HCT116 (cell line): ENCODE results near the gene METRN. TPM values are rescaled to one million over a fixed set of nuclear protein-coding genes. Genes with fewer than 3 reads are reported as not detected.

Experiments
- ATAC-seq: fragments of 200-7000 bp; cut with Tn5 transposase; 2 replicates; pipeline ENCODE4 v1.9.1; 2020; ENCODE audit warnings: mild to moderate bottlenecking, moderate library complexity
- BruUV-seq: library from RNA; stranded (reverse); fragments of 400-500 nt; replicated peaks from 2 replicates; lab custom pipeline; 2021; lab: Mats Ljungman, UMichigan
- CTCF ChIA-PET: fragments of 300-600 bp; sonication (Branson Sonifier 250); formaldehyde crosslinking; loops from one replicate; lab custom pipeline; 2021; ENCODE audit warnings: antibody characterized with exemption; lab: Charles Lee
- POLR2A ChIA-PET: fragments of 300-600, 350-600 bp; sonication (Branson Sonifier 250); formaldehyde crosslinking; loops from one replicate; lab custom pipeline; 2021; ENCODE audit warnings: antibody characterized with exemption; lab: Charles Lee
- RAD21 ChIA-PET, 2 experiments: fragments of 300-600 bp; sonication (Branson Sonifier 250); formaldehyde crosslinking; loops; one replicate each; lab custom pipeline; 2023; ENCODE audit warnings: low total read pairs in 2 of 2; ENCODE audit not compliant: uncharacterized antibody in 2 of 2, unreplicated experiment in 2 of 2, low non-redundant PET in 1 of 2; lab: Charles Lee
- DNase-seq: peaks from one replicate; pipeline ENCODE4 v3.0.0-alpha.2; 2010; ENCODE audit warnings: low read depth, low spot score
- H2AFZ ChIP-seq: fragments of 200-600 bp; shearing (Covaris generic), sonication (generic); 2 replicates; pipeline ENCODE4 v1.6.1; 2017; ENCODE audit warnings: low read depth, mixed run types, mixed read lengths, antibody characterized with exemption, low read length; ENCODE audit not compliant: poor library complexity, severe bottlenecking
- H3K27ac ChIP-seq: 2 replicates; pipeline ENCODE4 v1.5.1; 2012; ENCODE audit warnings: low read depth, low read length
- H3K27me3 ChIP-seq: fragments of 200-600 bp; sonication (generic); 2 replicates; pipeline ENCODE4 v1.6.1; 2016; ENCODE audit warnings: mixed run types, low read length, mixed read lengths; ENCODE audit not compliant: insufficient read depth
- H3K36me3 ChIP-seq, 2 experiments: fragments of 200-500 bp in 1 of 2; fragments of 200-600 bp in 1 of 2; sonication (Bioruptor generic) in 1 of 2; sonication (generic) in 1 of 2; 2 replicates each; pipeline versions ENCODE4 v1.5.1 to v1.6.1; 2014 to 2016; ENCODE audit warnings: low read length in 2 of 2, inconsistent platforms in 1 of 2, mixed read lengths in 1 of 2, mixed run types in 1 of 2; ENCODE audit not compliant: insufficient read depth in 2 of 2, control insufficient read depth in 1 of 2
- H3K4me1 ChIP-seq, 2 experiments: fragments of 200-600 bp in 1 of 2; sonication (generic) in 1 of 2; 2 replicates each; pipeline versions ENCODE4 v1.5.1 to v1.6.1; 2012 to 2017; ENCODE audit warnings: low read length in 2 of 2, inconsistent platforms in 1 of 2, mild to moderate bottlenecking in 1 of 2, mixed read lengths in 1 of 2, mixed run types in 1 of 2, moderate library complexity in 1 of 2; ENCODE audit not compliant: insufficient read depth in 2 of 2, control insufficient read depth in 1 of 2
- H3K4me2 ChIP-seq: fragments of 200-600 bp; sonication (generic); 2 replicates; pipeline ENCODE4 v1.6.1; 2017; ENCODE audit warnings: mixed run types, low read length, mixed read lengths
- H3K4me3 ChIP-seq, 2 experiments: fragments of 200-600 bp in 1 of 2; sonication (generic) in 1 of 2; replicated peaks in 1 of 2; 2 replicates each; pipeline ENCODE4 v1.5.1; 2011 to 2016; ENCODE audit warnings: low read length in 2 of 2, control low read depth in 1 of 2, low read depth in 1 of 2, mild to moderate bottlenecking in 1 of 2, mixed read lengths in 1 of 2, mixed run types in 1 of 2
- H3K79me2 ChIP-seq: fragments of 200-600 bp; sonication (generic); 2 replicates; pipeline ENCODE4 v1.6.1; 2017; ENCODE audit warnings: mild to moderate bottlenecking, mixed run types, low read length, moderate library complexity, mixed read lengths; ENCODE audit not compliant: insufficient read depth
- H3K9ac ChIP-seq: fragments of 200-600 bp; sonication (generic); 2 replicates; pipeline ENCODE4 v1.6.1; 2016; ENCODE audit warnings: low read length, mixed read lengths
- H3K9me2 ChIP-seq: fragments of 200-600 bp; sonication (generic), shearing (Covaris generic); 2 replicates; pipeline ENCODE4 v1.6.1; 2017; ENCODE audit warnings: mixed run types, mild to moderate bottlenecking, moderate library complexity; ENCODE audit not compliant: insufficient read depth
- H3K9me3 ChIP-seq, 2 experiments: fragments of 200-500 bp in 1 of 2; fragments of 200-600 bp in 1 of 2; sonication (Bioruptor generic) in 1 of 2; sonication (generic) in 1 of 2; 2 replicates each; pipeline ENCODE4 v1.6.1; 2014 to 2017; ENCODE audit warnings: low read length in 2 of 2, mixed read lengths in 2 of 2, inconsistent platforms in 1 of 2, low read depth in 1 of 2, mild to moderate bottlenecking in 1 of 2, mixed run types in 1 of 2, moderate library complexity in 1 of 2; ENCODE audit not compliant: control insufficient read depth in 1 of 2, insufficient read depth in 1 of 2
- H4K20me1 ChIP-seq: fragments of 200-600 bp; sonication (generic), shearing (Covaris generic); 2 replicates; pipeline ENCODE4 v1.6.1; 2017; ENCODE audit warnings: mixed run types, mild to moderate bottlenecking, moderate library complexity; ENCODE audit not compliant: insufficient read depth
- CBX3 ChIP-seq: IDR thresholded peaks from 2 replicates; pipeline ENCODE4 v1.6.1; 2012; ENCODE audit warnings: low read depth
- CEBPB ChIP-seq: IDR thresholded peaks from 2 replicates; pipeline ENCODE4 v1.6.1; 2012; ENCODE audit warnings: low read depth
- EGR1 ChIP-seq: IDR thresholded peaks from 2 replicates; pipeline ENCODE4 v1.6.1; 2012; ENCODE audit warnings: low read depth
- ELF1 ChIP-seq: IDR thresholded peaks from 2 replicates; pipeline ENCODE4 v1.6.1; 2012; ENCODE audit warnings: low read depth, borderline replicate concordance
- EZH2phosphoT487 ChIP-seq: fragments of 200-600 bp; IDR thresholded peaks from 2 replicates; pipeline ENCODE4 v1.6.1; 2018; ENCODE audit warnings: antibody characterized with exemption, borderline replicate concordance
- JUND ChIP-seq: IDR thresholded peaks from 2 replicates; pipeline ENCODE4 v1.6.1; 2012
- POLR2A ChIP-seq: IDR thresholded peaks from 2 replicates; pipeline ENCODE4 v1.7.0; 2011; ENCODE audit warnings: borderline replicate concordance; ENCODE audit not compliant: insufficient read depth, insufficient read length; ENCODE audit errors: extremely low read depth
- POLR2AphosphoS5 ChIP-seq: IDR thresholded peaks from 2 replicates; pipeline ENCODE4 v1.6.1; 2011; ENCODE audit warnings: mild to moderate bottlenecking, low read depth, low read length, moderate library complexity
- SIN3A ChIP-seq: IDR thresholded peaks from 2 replicates; pipeline ENCODE4 v1.6.1; 2012; ENCODE audit warnings: low read depth
- YY1 ChIP-seq: IDR thresholded peaks from 2 replicates; pipeline ENCODE4 v1.6.1; 2011; ENCODE audit warnings: low read length, low read depth, moderate library complexity, mild to moderate bottlenecking; ENCODE audit not compliant: insufficient replicate concordance; ENCODE audit errors: extremely low read depth
- ZFX ChIP-seq: fragments of 450-650 bp; IDR thresholded peaks from 2 replicates; pipeline ENCODE4 v1.6.1; 2017
- ZNF274 ChIP-seq: fragments of 200-500 bp; sonication (Bioruptor generic); IDR thresholded peaks from 2 replicates; pipeline ENCODE4 v1.6.1; 2014; ENCODE audit warnings: mild to moderate bottlenecking, low read depth, low read length, inconsistent platforms
- intact Hi-C: fragments of 100-400 bp; cut with micrococcal nuclease; formaldehyde crosslinking; loops from 2 replicates; pipeline ENCODE4 v1.10.0; 2022
- total RNA-seq: library from RNA; stranded (reverse); gene quantifications from one replicate; pipeline ENCODE4 v1.2.1, GENCODE V29; 2021; ENCODE audit not compliant: unreplicated experiment
- TF ChIP-seq, protein P1 (sequence below): IDR thresholded peaks from 2 replicates; pipeline ENCODE4 v1.6.1; 2011; ENCODE audit warnings: mild to moderate bottlenecking, low read length, moderate library complexity; ENCODE audit not compliant: insufficient replicate concordance; ENCODE audit errors: extremely low read depth
- TF ChIP-seq, protein P2 (sequence below): IDR thresholded peaks from 2 replicates; pipeline ENCODE4 v1.6.1; 2012; ENCODE audit warnings: low read depth

Gene METRN
- total RNA-seq, 1 experiment from 2014 or later = 193 TPM

DNA sequence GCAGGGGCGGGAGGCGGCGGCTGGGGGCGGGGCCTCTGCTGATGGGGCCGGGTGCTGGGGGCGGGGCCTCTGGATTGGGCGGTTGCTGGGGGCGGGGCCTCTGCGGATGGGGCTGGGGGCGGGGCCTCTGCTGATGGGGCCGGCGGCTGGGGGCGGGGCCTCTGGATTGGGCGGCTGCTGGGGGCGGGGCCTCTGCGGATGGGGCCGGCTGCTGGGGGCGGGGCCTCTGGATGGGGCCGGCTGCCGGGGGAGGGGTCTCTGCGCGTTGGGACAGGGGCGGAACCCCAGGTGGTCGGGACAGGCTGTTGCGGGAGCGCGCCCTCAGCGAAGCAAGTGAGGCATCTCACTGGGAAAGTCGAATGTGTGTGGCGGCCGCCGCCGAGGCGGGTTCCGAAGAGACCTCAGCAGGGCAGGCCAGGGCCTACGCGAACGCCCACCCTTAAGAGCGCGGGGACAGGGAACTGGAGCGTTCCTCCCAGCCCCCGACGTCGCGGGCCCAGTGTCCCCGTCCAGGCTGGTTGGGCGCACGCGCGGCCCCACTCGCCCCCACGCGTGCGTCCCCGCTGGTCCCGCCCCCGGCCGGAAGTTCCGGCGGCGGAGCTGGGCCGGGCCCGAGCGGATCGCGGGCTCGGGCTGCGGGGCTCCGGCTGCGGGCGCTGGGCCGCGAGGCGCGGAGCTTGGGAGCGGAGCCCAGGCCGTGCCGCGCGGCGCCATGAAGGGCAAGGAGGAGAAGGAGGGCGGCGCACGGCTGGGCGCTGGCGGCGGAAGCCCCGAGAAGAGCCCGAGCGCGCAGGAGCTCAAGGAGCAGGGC is 34.9 kb upstream of the METRN start, which contains the start of gene STUB1:
Gene STUB1 (plus strand): TSS at position 597 of the 811 bp plus-strand sequence. CDS start 116 bp downstream, at position 713.
- DNase-seq (peak; percentile 48), ATAC-seq (peak; percentile 30)
- Histone ChIP-seq H3K27me3 (no peaks in the 10 kb centered on the region), H2AFZ (no peak within 1 kb of the TSS), H3K9me3 (no peaks in the 10 kb centered on the region), H3K36me3 (peaks cover 0 to 26% of the 10 kb centered on the region in 2 experiments; a peak in 2 of 4 replicates), H3K4me2 (peak within 1 kb of the TSS; percentile 97), H3K79me2 (peaks cover 36% of the 10 kb centered on the region), H3K4me3 (peak within 1 kb of the TSS; percentile 66 to 90), H3K9me2 (no peaks in the 10 kb centered on the region), H3K4me1 (peaks cover 11 to 42% of the 10 kb centered on the region in 2 experiments), H3K9ac (peak within 1 kb of the TSS; percentile 92), H3K27ac (peak within 1 kb of the TSS; percentile 98), H4K20me1 (no peaks in the 10 kb centered on the region)
- ChIA-PET CTCF (interaction anchor here (1.1 kb wide), 1 partner anchor 10 kb away, joined by 3 read pairs; the partner anchor contains the start of gene WDR24), RAD21 (no interaction called here), POLR2A (no interaction called here)
- BruUV-seq = no TSS peak
- TF ChIP-seq, protein P1, sequence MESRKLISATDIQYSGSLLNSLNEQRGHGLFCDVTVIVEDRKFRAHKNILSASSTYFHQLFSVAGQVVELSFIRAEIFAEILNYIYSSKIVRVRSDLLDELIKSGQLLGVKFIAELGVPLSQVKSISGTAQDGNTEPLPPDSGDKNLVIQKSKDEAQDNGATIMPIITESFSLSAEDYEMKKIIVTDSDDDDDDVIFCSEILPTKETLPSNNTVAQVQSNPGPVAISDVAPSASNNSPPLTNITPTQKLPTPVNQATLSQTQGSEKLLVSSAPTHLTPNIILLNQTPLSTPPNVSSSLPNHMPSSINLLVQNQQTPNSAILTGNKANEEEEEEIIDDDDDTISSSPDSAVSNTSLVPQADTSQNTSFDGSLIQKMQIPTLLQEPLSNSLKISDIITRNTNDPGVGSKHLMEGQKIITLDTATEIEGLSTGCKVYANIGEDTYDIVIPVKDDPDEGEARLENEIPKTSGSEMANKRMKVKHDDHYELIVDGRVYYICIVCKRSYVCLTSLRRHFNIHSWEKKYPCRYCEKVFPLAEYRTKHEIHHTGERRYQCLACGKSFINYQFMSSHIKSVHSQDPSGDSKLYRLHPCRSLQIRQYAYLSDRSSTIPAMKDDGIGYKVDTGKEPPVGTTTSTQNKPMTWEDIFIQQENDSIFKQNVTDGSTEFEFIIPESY = no peak
- TF ChIP-seq, protein P2, sequence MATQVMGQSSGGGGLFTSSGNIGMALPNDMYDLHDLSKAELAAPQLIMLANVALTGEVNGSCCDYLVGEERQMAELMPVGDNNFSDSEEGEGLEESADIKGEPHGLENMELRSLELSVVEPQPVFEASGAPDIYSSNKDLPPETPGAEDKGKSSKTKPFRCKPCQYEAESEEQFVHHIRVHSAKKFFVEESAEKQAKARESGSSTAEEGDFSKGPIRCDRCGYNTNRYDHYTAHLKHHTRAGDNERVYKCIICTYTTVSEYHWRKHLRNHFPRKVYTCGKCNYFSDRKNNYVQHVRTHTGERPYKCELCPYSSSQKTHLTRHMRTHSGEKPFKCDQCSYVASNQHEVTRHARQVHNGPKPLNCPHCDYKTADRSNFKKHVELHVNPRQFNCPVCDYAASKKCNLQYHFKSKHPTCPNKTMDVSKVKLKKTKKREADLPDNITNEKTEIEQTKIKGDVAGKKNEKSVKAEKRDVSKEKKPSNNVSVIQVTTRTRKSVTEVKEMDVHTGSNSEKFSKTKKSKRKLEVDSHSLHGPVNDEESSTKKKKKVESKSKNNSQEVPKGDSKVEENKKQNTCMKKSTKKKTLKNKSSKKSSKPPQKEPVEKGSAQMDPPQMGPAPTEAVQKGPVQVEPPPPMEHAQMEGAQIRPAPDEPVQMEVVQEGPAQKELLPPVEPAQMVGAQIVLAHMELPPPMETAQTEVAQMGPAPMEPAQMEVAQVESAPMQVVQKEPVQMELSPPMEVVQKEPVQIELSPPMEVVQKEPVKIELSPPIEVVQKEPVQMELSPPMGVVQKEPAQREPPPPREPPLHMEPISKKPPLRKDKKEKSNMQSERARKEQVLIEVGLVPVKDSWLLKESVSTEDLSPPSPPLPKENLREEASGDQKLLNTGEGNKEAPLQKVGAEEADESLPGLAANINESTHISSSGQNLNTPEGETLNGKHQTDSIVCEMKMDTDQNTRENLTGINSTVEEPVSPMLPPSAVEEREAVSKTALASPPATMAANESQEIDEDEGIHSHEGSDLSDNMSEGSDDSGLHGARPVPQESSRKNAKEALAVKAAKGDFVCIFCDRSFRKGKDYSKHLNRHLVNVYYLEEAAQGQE = no peak
- no peak for TF ChIP-seq CEBPB
- no peak for TF ChIP-seq ZFX
- TF ChIP-seq JUND = no peak
- TF ChIP-seq ELF1 = no peak
- no peak for TF ChIP-seq CBX3
- no peak for TF ChIP-seq SIN3A
- TF ChIP-seq ZNF274 = no peak
- TF ChIP-seq POLR2A = peak; percentile 16
- TF ChIP-seq POLR2AphosphoS5 = peak; percentile 75
- no peak for TF ChIP-seq EZH2phosphoT487
- TF ChIP-seq YY1 = no peak
- no peak for TF ChIP-seq EGR1
- intact Hi-C loops = no loop called here
